SK-N-SH (cell line): Measurements from ENCODE around the gene MTARC1. TPM values are rescaled to one million over a fixed set of nuclear protein-coding genes. Genes with fewer than 3 reads are reported as not detected.

Experiments
- CTCF ChIA-PET: fragments of 300-600, 350-600 bp; formaldehyde crosslinking; extraction: SDS; loops from one replicate; lab custom pipeline; 2021; lab: Yijun Ruan, JAX
- POLR2A ChIA-PET: fragments of 350-600 bp; sonication (Branson Sonifier 250); formaldehyde crosslinking; extraction: SDS; loops from one replicate; lab custom pipeline; 2020; ENCODE audit warnings: antibody characterized with exemption, inconsistent platforms; lab: Yijun Ruan, JAX
- DNase-seq: peaks from one replicate; pipeline ENCODE4 v3.0.0; 2012
- H2AFZ ChIP-seq: fragments of 200-600 bp; sonication (generic); 2 replicates; pipeline ENCODE4 v1.8.1; 2016; ENCODE audit warnings: antibody characterized with exemption, mild to moderate bottlenecking, low read depth
- H3F3A ChIP-seq: fragments of 200-600 bp; sonication (generic); replicated peaks from 2 replicates; pipeline ENCODE3; 2016; ENCODE audit warnings: antibody characterized with exemption, mild to moderate bottlenecking; ENCODE audit not compliant: insufficient read depth
- H3K27ac ChIP-seq, 2 experiments: fragments of 200-500 bp in 1 of 2; fragments of 200-600 bp in 1 of 2; sonication (Bioruptor generic) in 1 of 2; sonication (generic), shearing (Covaris generic) in 1 of 2; 2 replicates each; pipeline versions ENCODE4 v1.5.1 to v1.6.1; 2014 to 2016; ENCODE audit warnings: low read depth in 2 of 2, inconsistent platforms in 1 of 2, low read length in 1 of 2, mild to moderate bottlenecking in 1 of 2, mixed read lengths in 1 of 2
- H3K27me3 ChIP-seq: fragments of 200-600 bp; sonication (generic), shearing (Covaris generic); 2 replicates; pipeline ENCODE4 v1.6.1; 2016; ENCODE audit warnings: mixed run types; ENCODE audit not compliant: insufficient read depth
- H3K36me3 ChIP-seq, 2 experiments: fragments of 200-500 bp in 1 of 2; fragments of 200-600 bp in 1 of 2; sonication (Bioruptor generic) in 1 of 2; sonication (generic) in 1 of 2; replicated peaks in 1 of 2; 2 replicates each; pipeline versions ENCODE3 to v1.5.1; 2014 to 2016; ENCODE audit warnings: low read length in 1 of 2, mild to moderate bottlenecking in 1 of 2; ENCODE audit not compliant: insufficient read depth in 2 of 2, control insufficient read depth in 1 of 2
- H3K4me1 ChIP-seq, 2 experiments: fragments of 200-500 bp in 1 of 2; fragments of 200-600 bp in 1 of 2; sonication (Bioruptor generic) in 1 of 2; sonication (generic), shearing (Covaris generic) in 1 of 2; 2 replicates each; pipeline versions ENCODE4 v1.5.1 to v1.6.1; 2014 to 2016; ENCODE audit warnings: low read depth in 1 of 2, low read length in 1 of 2, mixed run types in 1 of 2; ENCODE audit not compliant: insufficient read depth in 2 of 2, control insufficient read depth in 1 of 2
- H3K4me2 ChIP-seq: fragments of 200-600 bp; sonication (generic), shearing (Covaris generic); 2 replicates; pipeline ENCODE4 v1.6.1; 2017; ENCODE audit warnings: mixed run types
- H3K4me3 ChIP-seq, 2 experiments: fragments of 200-500 bp in 1 of 2; fragments of 200-600 bp in 1 of 2; sonication (Bioruptor generic) in 1 of 2; sonication (generic), shearing (Covaris generic) in 1 of 2; 2 replicates each; pipeline versions ENCODE4 v1.5.1 to v1.8.1; 2014 to 2016; ENCODE audit warnings: low read depth in 2 of 2, inconsistent platforms in 1 of 2, low read length in 1 of 2, mild to moderate bottlenecking in 1 of 2, mixed read lengths in 1 of 2, moderate library complexity in 1 of 2
- H3K79me2 ChIP-seq: fragments of 200-600 bp; sonication (generic); 2 replicates; pipeline ENCODE4 v1.8.1; 2017; ENCODE audit warnings: mild to moderate bottlenecking; ENCODE audit not compliant: insufficient read depth
- H3K9ac ChIP-seq: fragments of 200-600 bp; sonication (generic); 2 replicates; pipeline ENCODE4 v1.6.1; 2017; ENCODE audit warnings: mixed run types
- H3K9me2 ChIP-seq: fragments of 200-600 bp; sonication (generic); 2 replicates; pipeline ENCODE4 v1.6.1; 2017; ENCODE audit warnings: mixed run types
- H3K9me3 ChIP-seq: fragments of 200-600 bp; sonication (generic); 2 replicates; pipeline ENCODE4 v1.6.1; 2017; ENCODE audit warnings: mixed run types, mild to moderate bottlenecking, moderate library complexity
- H4K20me1 ChIP-seq: fragments of 200-600 bp; sonication (generic); 2 replicates; pipeline ENCODE4 v1.6.1; 2017; ENCODE audit warnings: mild to moderate bottlenecking, mixed run types; ENCODE audit not compliant: insufficient read depth
- EZH2phosphoT487 ChIP-seq: fragments of 200-600 bp; sonication (generic); IDR thresholded peaks from 2 replicates; pipeline ENCODE4 v1.6.1; 2017; ENCODE audit warnings: low read depth, mixed run types, mild to moderate bottlenecking, antibody characterized with exemption, moderate library complexity, borderline replicate concordance
- FOXJ3 ChIP-seq: sonication (generic); formaldehyde crosslinking; IDR thresholded peaks from 2 replicates; pipeline ENCODE4 v1.5.1; 2020; ENCODE audit warnings: mild to moderate bottlenecking, missing genetic modification reagents
- FOXM1 ChIP-seq: IDR thresholded peaks from 2 replicates; pipeline ENCODE4 v1.4.0; 2012; ENCODE audit warnings: low read depth, mild to moderate bottlenecking
- POLR2AphosphoS5 ChIP-seq: IDR thresholded peaks from 2 replicates; pipeline ENCODE4 v1.6.1; 2012; ENCODE audit warnings: low read depth, low read length
- RAD21 ChIP-seq: IDR thresholded peaks from 2 replicates; pipeline ENCODE4 v1.6.1; 2012; ENCODE audit warnings: mild to moderate bottlenecking, low read length
- TAF1 ChIP-seq: IDR thresholded peaks from 2 replicates; pipeline ENCODE4 v1.6.1; 2012; ENCODE audit warnings: low read depth, mild to moderate bottlenecking, low read length, moderate library complexity, borderline replicate concordance
- TCF12 ChIP-seq: IDR thresholded peaks from 2 replicates; pipeline ENCODE4 v1.4.0; 2012
- TEAD4 ChIP-seq: IDR thresholded peaks from 2 replicates; pipeline ENCODE4 v1.4.0; 2012; ENCODE audit warnings: mild to moderate bottlenecking, borderline replicate concordance; ENCODE audit not compliant: insufficient read depth
- YY1 ChIP-seq: IDR thresholded peaks from 2 replicates; pipeline ENCODE4 v1.4.0; 2012; ENCODE audit warnings: low read depth, mild to moderate bottlenecking
- WGBS: methylation state at CpG from one replicate; pipeline ENCODE4 v1.1.6; 2017; ENCODE audit warnings: low lambda C conversion rate; 5-methylcytosine and 5-hydroxymethylcytosine counted together
- polyA plus RNA-seq, 3 experiments: library from polyadenylated mRNA; depleted of rRNA; stranded (reverse); fragments of >200 nt; gene quantifications; 2 replicates each; pipeline ENCODE4 v1.2.3, GENCODE V29; 2012
- TF ChIP-seq, protein P1 (sequence below): fragments of 150-350 bp; IDR thresholded peaks from 2 replicates; pipeline ENCODE4 v1.6.1; 2016; ENCODE audit warnings: mild to moderate bottlenecking, low read depth, low read length
- TF ChIP-seq, protein P2 (sequence below): fragments of 200-600 bp; sonication (generic); IDR thresholded peaks from 2 replicates; pipeline ENCODE4 v1.6.1; 2017; ENCODE audit warnings: antibody characterized with exemption, mild to moderate bottlenecking, moderate library complexity
- TF ChIP-seq, protein P3 (sequence below): IDR thresholded peaks from 2 replicates; pipeline ENCODE4 v1.6.1; 2012; ENCODE audit warnings: mild to moderate bottlenecking, low read depth, low read length, moderate library complexity
- TF ChIP-seq, protein P4 (sequence below): IDR thresholded peaks from 2 replicates; pipeline ENCODE4 v1.4.0; 2012; ENCODE audit warnings: low read depth, borderline replicate concordance
- TF ChIP-seq, protein P5 (sequence below): IDR thresholded peaks from 2 replicates; pipeline ENCODE4 v1.4.0; 2012; ENCODE audit warnings: low read depth

The MTARC1 gene
- polyA plus RNA-seq, 1 of the 3 experiments (the other 2 are of a cell fraction), result 6.1 TPM

DNA sequence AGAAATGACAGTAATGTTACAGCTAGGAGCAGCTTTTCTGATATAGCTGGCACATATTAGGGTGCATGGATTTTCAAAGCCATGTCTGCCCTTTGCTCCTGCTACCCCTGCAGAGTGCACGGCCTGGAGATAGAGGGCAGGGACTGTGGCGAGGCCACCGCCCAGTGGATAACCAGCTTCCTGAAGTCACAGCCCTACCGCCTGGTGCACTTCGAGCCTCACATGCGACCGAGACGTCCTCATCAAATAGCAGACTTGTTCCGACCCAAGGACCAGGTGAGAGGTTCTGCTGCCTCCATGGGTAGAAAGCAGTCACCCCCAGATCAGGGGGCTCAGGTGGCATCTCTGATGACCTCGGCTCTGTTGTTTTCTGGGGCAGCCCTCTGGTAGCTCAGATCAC, 9.8 kb downstream of the MTARC1 start:
- H2AFZ ChIP-seq, result no peak overlapping the region
- no peaks in the 10 kb centered on the region for H3K27me3 ChIP-seq
- DNase-seq, result no peak
- H3K4me1 ChIP-seq, result peaks cover 0 to under 1% of the 10 kb centered on the region in 2 experiments; a peak in 1 of 4 replicates
- H3K27ac ChIP-seq, result no peak overlapping the region
- H4K20me1 ChIP-seq, result no peaks in the 10 kb centered on the region
- no peak overlapping the region for H3K4me2 ChIP-seq
- H3K79me2 ChIP-seq, result no peaks in the 10 kb centered on the region
- CTCF ChIA-PET, result interaction anchor here (1.2 to 3.0 kb wide), 3 partner anchors 8 to 21 kb away, joined by 3 to 15 read pairs (median 8); no protein-coding TSS in a partner anchor
- TF ChIP-seq, protein P1, sequence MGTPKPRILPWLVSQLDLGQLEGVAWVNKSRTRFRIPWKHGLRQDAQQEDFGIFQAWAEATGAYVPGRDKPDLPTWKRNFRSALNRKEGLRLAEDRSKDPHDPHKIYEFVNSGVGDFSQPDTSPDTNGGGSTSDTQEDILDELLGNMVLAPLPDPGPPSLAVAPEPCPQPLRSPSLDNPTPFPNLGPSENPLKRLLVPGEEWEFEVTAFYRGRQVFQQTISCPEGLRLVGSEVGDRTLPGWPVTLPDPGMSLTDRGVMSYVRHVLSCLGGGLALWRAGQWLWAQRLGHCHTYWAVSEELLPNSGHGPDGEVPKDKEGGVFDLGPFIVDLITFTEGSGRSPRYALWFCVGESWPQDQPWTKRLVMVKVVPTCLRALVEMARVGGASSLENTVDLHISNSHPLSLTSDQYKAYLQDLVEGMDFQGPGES, result no peak
- TF ChIP-seq RAD21, result no peak
- no peak for TF ChIP-seq TEAD4
- no peak for TF ChIP-seq POLR2AphosphoS5
- TF ChIP-seq, protein P2, sequence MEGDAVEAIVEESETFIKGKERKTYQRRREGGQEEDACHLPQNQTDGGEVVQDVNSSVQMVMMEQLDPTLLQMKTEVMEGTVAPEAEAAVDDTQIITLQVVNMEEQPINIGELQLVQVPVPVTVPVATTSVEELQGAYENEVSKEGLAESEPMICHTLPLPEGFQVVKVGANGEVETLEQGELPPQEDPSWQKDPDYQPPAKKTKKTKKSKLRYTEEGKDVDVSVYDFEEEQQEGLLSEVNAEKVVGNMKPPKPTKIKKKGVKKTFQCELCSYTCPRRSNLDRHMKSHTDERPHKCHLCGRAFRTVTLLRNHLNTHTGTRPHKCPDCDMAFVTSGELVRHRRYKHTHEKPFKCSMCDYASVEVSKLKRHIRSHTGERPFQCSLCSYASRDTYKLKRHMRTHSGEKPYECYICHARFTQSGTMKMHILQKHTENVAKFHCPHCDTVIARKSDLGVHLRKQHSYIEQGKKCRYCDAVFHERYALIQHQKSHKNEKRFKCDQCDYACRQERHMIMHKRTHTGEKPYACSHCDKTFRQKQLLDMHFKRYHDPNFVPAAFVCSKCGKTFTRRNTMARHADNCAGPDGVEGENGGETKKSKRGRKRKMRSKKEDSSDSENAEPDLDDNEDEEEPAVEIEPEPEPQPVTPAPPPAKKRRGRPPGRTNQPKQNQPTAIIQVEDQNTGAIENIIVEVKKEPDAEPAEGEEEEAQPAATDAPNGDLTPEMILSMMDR, result no peak
- no peak for TF ChIP-seq FOXJ3 (CRISPR knock-in tag)
- TF ChIP-seq TAF1, result no peak
- TF ChIP-seq TCF12, result no peak
- TF ChIP-seq, protein P3, sequence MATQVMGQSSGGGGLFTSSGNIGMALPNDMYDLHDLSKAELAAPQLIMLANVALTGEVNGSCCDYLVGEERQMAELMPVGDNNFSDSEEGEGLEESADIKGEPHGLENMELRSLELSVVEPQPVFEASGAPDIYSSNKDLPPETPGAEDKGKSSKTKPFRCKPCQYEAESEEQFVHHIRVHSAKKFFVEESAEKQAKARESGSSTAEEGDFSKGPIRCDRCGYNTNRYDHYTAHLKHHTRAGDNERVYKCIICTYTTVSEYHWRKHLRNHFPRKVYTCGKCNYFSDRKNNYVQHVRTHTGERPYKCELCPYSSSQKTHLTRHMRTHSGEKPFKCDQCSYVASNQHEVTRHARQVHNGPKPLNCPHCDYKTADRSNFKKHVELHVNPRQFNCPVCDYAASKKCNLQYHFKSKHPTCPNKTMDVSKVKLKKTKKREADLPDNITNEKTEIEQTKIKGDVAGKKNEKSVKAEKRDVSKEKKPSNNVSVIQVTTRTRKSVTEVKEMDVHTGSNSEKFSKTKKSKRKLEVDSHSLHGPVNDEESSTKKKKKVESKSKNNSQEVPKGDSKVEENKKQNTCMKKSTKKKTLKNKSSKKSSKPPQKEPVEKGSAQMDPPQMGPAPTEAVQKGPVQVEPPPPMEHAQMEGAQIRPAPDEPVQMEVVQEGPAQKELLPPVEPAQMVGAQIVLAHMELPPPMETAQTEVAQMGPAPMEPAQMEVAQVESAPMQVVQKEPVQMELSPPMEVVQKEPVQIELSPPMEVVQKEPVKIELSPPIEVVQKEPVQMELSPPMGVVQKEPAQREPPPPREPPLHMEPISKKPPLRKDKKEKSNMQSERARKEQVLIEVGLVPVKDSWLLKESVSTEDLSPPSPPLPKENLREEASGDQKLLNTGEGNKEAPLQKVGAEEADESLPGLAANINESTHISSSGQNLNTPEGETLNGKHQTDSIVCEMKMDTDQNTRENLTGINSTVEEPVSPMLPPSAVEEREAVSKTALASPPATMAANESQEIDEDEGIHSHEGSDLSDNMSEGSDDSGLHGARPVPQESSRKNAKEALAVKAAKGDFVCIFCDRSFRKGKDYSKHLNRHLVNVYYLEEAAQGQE, result no peak
- TF ChIP-seq YY1, result no peak
- TF ChIP-seq, protein P4, sequence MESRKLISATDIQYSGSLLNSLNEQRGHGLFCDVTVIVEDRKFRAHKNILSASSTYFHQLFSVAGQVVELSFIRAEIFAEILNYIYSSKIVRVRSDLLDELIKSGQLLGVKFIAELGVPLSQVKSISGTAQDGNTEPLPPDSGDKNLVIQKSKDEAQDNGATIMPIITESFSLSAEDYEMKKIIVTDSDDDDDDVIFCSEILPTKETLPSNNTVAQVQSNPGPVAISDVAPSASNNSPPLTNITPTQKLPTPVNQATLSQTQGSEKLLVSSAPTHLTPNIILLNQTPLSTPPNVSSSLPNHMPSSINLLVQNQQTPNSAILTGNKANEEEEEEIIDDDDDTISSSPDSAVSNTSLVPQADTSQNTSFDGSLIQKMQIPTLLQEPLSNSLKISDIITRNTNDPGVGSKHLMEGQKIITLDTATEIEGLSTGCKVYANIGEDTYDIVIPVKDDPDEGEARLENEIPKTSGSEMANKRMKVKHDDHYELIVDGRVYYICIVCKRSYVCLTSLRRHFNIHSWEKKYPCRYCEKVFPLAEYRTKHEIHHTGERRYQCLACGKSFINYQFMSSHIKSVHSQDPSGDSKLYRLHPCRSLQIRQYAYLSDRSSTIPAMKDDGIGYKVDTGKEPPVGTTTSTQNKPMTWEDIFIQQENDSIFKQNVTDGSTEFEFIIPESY, result no peak
- TF ChIP-seq EZH2phosphoT487, result no peak
- TF ChIP-seq FOXM1, result no peak
- TF ChIP-seq, protein P5, sequence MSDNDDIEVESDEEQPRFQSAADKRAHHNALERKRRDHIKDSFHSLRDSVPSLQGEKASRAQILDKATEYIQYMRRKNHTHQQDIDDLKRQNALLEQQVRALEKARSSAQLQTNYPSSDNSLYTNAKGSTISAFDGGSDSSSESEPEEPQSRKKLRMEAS, result no peak
- TF ChIP-seq, all 33 proteins: peak for 0
- 100% methylated on average over 1 of the region's 10 CpGs for WGBS
- Histone ChIP-seq H3K9me3 (no peaks in the 10 kb centered on the region), H3K9ac (no peak overlapping the region), H3F3A (no peaks in the 10 kb centered on the region), H3K36me3 (peaks cover 0 to 27% of the 10 kb centered on the region in 2 experiments), H3K9me2 (no peaks in the 10 kb centered on the region), H3K4me3 (no peak overlapping the region)
- POLR2A ChIA-PET, result no interaction called here
